HG02763 (cell line): ENCODE measurements around the gene MS4A15.
"Not testable (repeated sequence)": the region's sequence is repeated elsewhere in the genome, so short reads cannot be mapped to it uniquely, and the experiment has no call there.

ENCODE experiments used
- ATAC-seq: cut with Tn5 transposase; IDR thresholded peaks from one replicate; pipeline ENCODE4 v1.9.1; 2021; ENCODE audit warnings: mild to moderate bottlenecking, moderate library complexity; ENCODE audit not compliant: unreplicated experiment

The MS4A15 gene

DNA sequence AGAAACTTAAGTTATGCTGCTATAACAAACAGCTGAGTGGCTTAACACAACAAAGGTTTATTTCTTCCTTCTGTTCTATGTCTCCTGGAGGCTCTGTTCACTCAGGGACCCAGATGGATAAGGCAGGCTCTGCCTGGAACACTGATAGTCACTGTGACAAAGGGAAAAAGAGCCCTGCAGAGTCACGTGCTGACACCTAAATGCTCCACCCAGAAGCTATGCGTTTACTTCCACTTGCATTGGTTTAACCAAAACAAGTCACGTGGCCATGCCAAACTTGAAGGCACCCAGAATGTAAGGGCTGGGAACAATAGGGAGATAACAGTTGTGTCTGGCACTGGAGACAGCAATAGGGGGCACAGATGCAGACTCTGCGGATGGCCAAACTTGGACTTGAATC is 3.4 kb upstream of the MS4A15 start:
- no peak for ATAC-seq

DNA sequence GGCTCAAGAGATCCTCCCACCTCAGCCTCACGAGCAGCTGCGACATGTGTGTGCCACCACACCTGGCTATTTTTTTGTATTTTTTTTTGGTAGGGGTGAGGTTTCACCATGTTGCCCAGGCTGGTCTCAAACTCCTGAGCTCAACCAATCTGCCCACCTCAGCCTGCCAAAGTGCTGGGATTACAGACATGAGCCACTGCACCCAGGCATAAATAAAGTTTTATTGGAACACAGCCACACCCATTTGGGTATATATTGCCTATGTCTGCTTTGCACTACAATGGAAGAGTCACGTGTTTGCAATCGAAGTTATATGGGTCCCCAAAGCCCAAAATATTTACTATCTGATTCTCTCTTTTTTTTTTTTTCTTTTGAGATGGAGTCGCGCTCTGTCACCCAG is 1.8 kb upstream of the MS4A15 start:
- no peak for ATAC-seq

DNA sequence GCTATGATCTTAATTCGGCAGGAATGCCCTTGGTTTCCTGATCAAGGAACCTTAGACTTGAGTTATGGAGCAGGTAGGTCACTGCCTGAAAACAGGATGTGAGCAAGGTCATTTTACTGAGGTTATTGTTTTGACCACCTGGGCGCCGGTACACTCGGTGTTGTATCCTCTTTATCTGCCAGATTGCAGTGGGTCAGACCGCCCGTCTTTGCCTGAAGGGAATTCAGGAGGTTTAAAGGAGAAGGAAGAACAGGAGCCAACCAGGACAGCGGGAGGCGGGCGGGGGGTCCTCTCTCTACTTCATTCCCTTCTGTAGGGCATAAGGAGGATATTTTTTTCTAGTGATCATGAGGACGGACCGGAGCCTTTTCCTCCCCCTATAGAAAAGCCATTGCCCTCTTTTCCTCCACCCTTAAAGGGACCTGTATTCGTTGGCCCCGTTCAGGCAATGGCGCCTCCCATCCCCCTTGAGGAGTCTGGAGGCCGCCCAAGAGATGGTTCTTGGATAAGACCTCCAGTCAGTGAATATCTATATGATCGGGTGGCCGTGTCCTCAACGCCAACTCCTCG is 649 bp downstream of the MS4A15 start:
- ATAC-seq: no peak

GRCh38 chr11:60758671-60759070 is 2.0 kb downstream of the MS4A15 start:
- ATAC-seq: not testable (repeated sequence)

DNA sequence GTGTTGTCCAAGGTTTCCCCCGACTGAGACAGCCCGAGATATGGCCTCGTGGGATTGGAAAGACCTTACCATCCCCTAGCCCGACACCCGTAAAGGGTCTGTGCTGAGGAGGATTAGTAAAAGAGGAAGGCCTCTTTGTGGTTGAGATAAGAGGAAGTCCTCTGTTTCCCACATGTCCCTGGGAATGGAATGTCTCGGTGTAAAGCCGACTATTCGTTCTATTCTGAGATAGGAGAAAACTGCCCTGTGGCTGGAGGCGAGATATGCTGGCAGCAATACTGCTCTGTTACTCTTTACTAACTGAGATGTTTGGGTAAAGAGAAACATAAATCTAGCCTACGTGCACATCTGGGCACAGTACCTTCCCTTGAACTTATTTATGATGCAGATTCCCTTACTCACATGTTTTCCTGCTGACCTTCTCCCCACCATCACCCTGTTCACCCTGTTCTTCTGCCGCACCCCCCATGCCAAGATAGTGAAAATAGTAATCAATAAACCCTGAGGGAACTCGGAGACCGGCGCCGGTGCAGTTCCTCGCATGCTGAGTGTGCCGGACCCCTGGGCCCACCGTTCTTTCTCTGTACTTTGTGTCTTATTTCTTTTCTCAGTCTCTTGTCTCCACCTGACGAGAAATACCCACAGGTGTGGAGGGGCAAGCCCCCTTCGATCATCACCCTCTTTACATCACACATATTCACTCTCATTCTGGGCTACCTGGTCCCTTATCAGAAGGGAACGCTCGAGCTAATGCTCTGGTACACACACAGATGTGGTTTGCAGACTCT is 3.0 kb downstream of the MS4A15 start:
- not testable (repeated sequence) for ATAC-seq

DNA sequence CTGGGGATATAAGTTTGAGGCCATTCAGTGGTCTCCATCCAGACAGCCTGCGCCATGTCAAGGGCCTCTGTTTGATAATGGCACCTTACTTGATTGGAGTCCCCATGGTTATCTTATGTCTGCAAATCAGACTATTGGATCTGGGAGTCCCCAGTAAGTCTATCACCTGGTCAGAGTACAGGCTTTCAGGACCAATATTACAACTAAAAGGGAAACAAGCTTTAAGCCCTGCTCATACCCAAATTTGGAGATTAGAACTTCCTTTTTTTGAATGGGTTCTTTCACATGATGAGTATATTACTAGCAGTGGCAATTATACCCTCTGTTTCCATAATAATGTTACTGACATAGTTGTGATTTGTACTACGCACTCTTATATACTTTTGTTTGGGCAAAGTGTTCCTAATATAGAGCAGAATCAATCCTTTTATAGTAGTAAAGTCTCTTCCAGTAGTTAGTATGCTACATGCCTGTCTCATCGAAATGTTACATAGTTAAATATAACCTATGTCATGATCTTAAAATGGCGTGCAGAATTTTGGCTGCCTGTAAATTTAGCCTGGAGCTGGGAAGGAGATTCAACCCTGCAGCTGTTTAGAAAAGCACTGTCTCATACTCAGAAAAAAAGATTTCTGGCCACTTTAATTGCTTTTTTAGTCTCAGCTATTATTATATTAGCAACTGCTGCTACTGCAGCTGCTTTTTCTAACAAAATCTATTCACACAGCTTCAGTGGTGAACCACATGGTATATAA is 4.9 kb downstream of the MS4A15 start:
- no peak for ATAC-seq

DNA sequence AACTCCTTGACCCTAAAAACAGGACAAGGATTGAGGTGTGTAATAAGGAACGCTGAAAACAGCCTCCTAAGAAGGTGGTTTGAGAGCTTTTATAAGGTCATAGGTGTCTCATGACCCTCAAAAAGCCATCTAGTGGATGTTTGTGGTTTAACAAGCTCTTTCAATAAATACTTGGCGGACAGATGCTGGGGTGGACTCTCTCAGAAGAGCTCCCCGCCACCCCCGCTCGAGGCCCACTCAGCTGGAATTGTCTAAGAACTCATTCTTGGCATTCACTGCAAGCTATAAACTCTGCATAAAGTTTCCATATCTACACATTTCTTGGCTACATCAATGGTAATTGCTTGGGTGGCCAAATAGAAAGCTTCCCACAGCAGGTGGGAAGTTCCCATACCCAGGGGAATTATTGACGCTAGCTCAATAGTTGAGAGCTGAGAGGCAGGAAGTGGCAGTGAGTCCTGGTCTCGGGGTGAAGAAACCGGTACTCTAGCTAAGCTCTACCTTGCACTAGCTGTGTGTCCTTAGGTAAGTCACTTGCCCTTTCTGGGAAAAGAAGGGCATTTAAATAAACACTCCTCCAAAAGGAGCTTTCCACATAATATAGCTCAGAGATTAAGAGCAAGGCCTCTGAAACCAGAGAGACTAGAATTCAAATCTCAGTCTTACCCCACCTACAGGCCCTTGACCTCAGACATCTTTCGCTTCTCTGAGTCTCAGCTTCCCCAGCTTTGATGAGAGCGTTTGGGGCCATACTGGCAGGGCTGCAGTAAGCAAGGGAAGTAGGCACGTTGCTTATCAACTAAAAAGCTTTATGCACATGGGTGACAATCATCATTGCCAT is 6.4 kb downstream of the MS4A15 start:
- ATAC-seq: peak; percentile 66

GRCh38 chr11:60763692-60764369 is 7.2 kb downstream of the MS4A15 start:
- no peak for ATAC-seq

DNA sequence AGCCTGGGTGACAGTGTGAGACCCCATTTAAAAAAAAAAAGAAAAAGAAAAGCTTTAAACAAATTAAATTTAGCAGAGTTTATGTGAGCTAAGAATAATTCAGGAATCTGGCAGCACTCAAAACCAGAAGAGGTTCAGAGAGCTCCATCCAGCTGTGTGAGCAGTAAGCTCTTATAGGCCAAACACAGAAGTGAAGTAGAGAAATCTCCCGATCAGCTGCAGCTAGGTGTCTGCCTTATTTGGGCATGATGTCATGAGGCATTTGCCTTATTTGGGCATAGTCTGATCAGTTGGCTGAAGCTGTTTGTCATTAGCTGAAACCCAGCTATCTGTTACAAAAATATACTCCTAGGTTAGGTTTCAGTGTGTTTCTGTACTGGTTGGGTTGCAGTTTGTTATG is 8.2 kb downstream of the MS4A15 start:
- ATAC-seq: no peak

GRCh38 chr11:60765355-60765754 is 8.7 kb downstream of the MS4A15 start:
- ATAC-seq: no peak

GRCh38 chr11:60766547-60766946 is 9.9 kb downstream of the MS4A15 start:
- no peak for ATAC-seq

GRCh38 chr11:60767388-60767811 is 10.7 kb downstream of the MS4A15 start:
- ATAC-seq: no peak

DNA sequence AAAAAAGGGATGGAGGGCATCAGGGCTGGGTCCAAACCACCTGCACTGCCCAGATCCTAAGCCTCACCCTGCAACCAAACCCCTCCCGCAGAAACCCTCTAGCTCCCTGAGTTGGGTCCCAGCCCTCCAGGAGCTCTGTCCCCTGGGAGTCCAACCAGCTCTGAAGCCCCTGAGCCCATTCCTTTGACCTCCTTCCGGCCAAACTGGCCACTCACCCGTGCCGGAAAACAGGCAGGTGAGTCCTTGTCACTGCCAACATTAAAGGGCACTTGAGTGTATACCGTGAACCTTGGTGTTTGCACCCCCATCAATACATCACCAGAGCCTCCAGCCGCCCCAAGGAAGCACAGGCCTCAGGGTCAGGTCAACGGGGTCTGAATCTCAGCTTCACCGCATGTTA is 11.5 kb downstream of the MS4A15 start:
- ATAC-seq: no peak

GRCh38 chr11:60769273-60769672 is 12.6 kb downstream of the MS4A15 start:
- ATAC-seq: no peak

DNA sequence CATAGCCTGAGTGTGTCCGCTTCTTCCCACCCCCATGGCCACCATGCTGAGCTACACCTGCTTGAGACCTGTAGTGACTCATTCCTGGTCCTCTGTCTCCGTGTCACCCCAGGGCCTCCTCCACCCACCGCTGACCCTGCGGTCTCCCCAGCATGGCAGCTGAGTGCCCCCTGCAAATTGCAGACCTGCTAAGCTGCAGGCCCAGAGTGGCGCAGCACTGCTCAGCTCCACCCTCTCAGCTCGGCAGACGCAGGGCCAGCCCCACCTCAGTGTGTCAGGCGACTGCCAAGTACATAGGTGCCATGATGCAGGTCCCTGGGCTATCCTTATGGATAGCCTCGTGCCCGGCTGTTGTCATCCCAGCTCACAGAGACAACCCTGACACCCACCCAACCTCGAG is 13.1 kb downstream of the MS4A15 start:
- ATAC-seq: no peak

- no peak for ATAC-seq
Measured at GRCh38 chr11:60771146-60771545, 14.5 kb downstream of the MS4A15 start.

DNA sequence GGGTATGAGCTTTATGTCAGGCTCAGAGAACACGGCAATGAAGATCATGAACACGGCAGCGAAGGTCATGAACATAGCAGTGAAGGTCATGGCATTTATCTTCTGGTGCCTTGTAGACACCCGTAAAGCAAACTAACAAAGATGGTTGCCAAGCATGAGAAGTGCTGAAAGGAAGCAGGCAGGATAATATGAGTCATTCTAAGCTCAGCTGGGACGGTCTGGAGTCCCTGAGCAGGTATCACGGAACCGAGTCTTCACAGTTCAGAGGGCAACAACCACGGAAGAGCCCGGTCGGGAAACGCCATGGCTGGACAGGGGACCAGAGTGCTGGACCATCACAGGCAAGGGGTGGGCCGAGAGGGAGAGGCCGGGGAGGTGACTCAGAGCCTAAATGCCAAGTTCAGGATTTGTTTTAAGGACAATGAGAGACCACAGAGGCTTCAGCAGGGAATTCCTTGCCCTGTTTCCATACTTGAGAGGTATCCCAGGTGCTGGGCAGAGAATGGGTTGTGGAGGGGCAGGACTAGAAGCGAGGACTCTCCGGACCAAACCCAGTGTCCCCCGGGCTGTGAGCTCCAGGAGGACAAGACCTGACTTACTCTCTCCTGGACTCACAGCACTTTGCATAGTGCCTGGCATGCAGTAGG is 15.3 kb downstream of the MS4A15 start:
- ATAC-seq: no peak

DNA sequence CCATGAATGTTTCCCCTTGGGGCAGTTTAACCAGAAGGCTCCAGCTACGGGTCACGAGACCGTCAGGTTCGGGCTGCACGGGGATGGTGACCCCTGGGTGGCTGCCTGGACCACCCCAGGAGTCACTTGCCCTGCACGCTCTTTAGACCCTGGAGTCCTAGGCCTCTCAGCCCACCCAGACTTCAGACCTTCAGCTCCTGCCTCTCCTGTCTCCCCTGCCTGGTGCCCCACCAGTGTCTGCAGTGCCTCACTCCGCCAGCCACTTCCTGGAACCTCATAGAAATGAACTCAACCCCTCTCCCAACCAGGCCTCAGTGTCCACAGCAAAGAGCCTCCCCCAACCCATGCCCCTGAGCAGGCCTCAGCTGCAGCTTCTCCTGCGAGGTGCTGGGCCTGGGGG is 16.0 kb downstream of the MS4A15 start:
- ATAC-seq: no peak

DNA sequence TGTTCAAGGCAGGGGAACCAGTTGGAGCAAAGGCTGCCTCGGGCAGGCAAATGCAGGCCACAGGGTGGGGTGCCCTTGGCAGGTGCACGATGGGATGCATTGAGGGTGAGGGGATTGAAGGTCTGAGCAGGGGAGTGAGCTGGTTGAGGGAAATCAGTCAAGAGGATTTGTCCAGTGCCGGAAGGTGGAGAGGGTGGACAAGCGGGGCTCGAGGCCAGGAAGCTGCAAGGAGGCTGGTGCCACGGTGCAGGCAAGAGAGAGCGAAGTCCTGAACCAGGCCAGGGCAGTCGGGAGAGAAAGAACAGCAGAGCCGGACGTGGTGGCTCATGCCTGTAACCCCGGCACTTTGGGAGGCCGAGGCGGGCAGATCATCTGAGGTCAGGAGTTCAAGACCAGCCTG is 18.1 kb downstream of the MS4A15 start:
- ATAC-seq: no peak

- peak; percentile 66 for ATAC-seq
Measured at GRCh38 chr11:60775420-60775961, 18.8 kb downstream of the MS4A15 start.
